Measurements from ENCODE around the gene GAPDHS.

GAPDHS gene

GRCh38 chr19:35511337-35511736 lies 21.9 kb upstream of the GAPDHS start:
- no peak for DNase-seq

GRCh38 chr19:35512831-35513627 lies 20.2 kb upstream of the GAPDHS start:
- DNase-seq: no peak

- DNase-seq: no peak
Measured at GRCh38 chr19:35513628-35514281, 19.5 kb upstream of the GAPDHS start, which contains the start of gene DMKN. Gene DMKN (minus strand): TSS chr19:35513649. CDS start chr19:35513475, 174 bp downstream.

- DNase-seq: no peak
Measured at GRCh38 chr19:35514282-35514809, 18.9 kb upstream of the GAPDHS start.

GRCh38 chr19:35516310-35516709 lies 16.9 kb upstream of the GAPDHS start:
- DNase-seq: no peak

GRCh38 chr19:35517342-35517741 lies 15.9 kb upstream of the GAPDHS start:
- DNase-seq: no peak

- DNase-seq: no peak
Measured at GRCh38 chr19:35518313-35518712, 14.9 kb upstream of the GAPDHS start.

- no peak for DNase-seq
Measured at GRCh38 chr19:35519291-35519690, 14.0 kb upstream of the GAPDHS start.

GRCh38 chr19:35521124-35521743 lies 12.0 kb upstream of the GAPDHS start:
- no peak for DNase-seq

GRCh38 chr19:35522745-35523327 lies 10.4 kb upstream of the GAPDHS start:
- DNase-seq: no peak

- no peak for DNase-seq
Measured at GRCh38 chr19:35524181-35524837, 8.9 kb upstream of the GAPDHS start.

- no peak for DNase-seq
Measured at GRCh38 chr19:35525873-35526272, 7.4 kb upstream of the GAPDHS start.

GRCh38 chr19:35528218-35529038 lies 4.8 kb upstream of the GAPDHS start, which contains the start of gene SBSN:
Gene SBSN (minus strand): TSS chr19:35528311. CDS start chr19:35528281, 30 bp downstream.
- DNase-seq: no peak

GRCh38 chr19:35529241-35530218 lies 3.7 kb upstream of the GAPDHS start:
- no peak for DNase-seq

- DNase-seq: peak; percentile 83
Measured at GRCh38 chr19:35531291-35531690, 2.0 kb upstream of the GAPDHS start.

GRCh38 chr19:35533822-35534392 lies 651 bp downstream of the GAPDHS start:
- DNase-seq: peak; percentile 24

GRCh38 chr19:35534803-35535480 lies 1.7 kb downstream of the GAPDHS start:
- DNase-seq: no peak

- no peak for DNase-seq
Measured at GRCh38 chr19:35539314-35539713, 6.1 kb downstream of the GAPDHS start.

GRCh38 chr19:35539850-35540249 lies 6.6 kb downstream of the GAPDHS start:
- DNase-seq: no peak

Measured in NCI-H146 (cell line).